NK-92 (cell line): ENCODE measurements around the gene SCN8A.

ENCODE experiments used
- DNase-seq: peaks from one replicate; lab custom pipeline; 2025; ENCODE audit not compliant: unreplicated experiment; lab: John Stamatoyannopoulos, UW

SCN8A gene

GRCh38 chr12:51669271-51669670 is 78.2 kb downstream of the SCN8A start:
- DNase-seq: no peak

DNA sequence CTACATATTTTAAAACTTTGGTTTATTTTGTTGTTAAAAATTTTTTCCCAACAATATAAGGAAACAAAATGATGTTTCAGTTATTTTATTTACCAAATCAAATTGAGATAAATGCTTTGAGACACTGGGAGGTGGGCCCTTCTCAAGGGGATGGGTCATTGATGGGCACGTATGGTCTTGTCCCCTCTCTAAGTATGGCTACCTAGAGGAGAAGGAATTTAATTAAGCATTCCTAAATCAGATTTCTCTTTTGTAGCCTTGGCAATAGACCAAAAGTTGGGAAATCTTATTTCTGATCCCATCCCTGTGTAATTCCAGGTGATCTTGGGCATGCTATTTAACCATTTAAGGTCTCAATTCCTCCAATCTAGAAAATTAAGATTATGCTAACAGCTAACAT is 79.0 kb downstream of the SCN8A start:
- DNase-seq: no peak

DNA sequence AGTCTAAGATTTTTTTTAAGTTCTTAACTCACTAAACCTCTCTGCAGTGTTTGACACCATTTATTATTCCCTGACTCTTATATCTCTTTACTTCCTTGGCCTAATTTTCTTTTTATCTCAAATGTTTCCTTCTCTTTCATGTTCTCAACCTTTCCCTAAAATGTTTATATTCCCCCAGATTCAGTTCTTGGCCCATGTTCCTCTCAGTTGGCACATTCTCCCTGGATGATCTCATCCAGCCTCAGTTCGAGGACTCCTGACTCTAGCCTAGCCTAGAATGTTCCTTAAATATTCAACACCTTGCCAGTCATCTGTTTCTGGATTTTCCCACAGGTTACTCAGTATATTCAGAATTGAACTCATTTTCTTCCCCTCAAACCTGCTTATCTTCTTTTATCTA is 81.3 kb downstream of the SCN8A start:
- DNase-seq: no peak

GRCh38 chr12:51675071-51675803 is 84.2 kb downstream of the SCN8A start:
- no peak for DNase-seq

DNA sequence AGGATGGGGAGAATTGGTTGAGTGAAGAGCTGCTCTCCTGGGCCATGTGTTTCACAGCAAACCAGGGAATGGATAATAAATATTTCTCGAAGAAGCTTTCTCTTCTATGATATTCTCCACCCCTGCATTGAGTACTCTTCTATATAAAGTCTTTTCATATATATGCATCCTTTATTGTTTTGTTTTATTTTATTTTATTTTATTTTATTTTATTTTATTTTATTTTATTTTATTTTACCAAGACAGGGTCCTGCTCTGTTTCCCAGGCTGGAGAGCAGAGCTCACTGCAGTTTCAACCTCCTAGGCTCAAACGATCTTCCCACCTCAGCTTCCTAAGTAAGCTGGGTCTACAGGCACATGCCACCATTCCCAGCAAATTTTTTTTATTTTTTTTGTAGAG is 85.8 kb downstream of the SCN8A start:
- no peak for DNase-seq

DNA sequence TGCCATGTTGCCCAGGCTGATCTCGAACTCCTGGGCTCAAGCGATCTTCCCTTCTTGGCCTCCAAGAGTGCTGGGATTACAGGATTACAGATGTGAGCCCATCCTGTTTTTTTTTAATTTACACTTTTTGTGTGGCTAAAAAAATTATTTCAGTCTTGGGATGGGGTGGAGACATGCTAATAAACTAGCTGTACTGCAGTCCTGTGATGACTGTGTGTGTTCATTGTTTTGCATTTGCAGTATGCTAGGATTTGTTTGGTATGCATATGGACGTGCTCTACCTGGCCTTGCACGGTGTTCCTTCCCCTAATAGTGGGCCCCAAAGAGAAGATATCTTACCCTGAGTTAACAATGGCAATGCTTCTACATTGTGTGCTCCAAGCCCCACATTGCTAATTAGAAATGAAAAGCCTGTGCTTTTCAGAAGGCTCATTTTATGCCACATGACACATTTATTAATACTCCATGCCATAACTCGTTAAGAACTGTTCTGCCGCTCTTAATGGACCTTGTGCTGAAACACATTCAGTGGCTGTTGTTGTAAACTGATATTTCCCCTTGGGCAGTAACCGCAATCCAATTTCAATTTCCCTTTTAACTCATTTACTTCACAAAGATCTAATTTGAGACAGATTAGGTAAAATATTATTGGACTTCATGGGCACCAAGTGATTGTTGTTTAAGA is 86.4 kb downstream of the SCN8A start:
- DNase-seq: no peak

- DNase-seq: no peak
These were observed 87.2 kb downstream of the SCN8A start for GRCh38 chr12:51678086-51678724.

DNA sequence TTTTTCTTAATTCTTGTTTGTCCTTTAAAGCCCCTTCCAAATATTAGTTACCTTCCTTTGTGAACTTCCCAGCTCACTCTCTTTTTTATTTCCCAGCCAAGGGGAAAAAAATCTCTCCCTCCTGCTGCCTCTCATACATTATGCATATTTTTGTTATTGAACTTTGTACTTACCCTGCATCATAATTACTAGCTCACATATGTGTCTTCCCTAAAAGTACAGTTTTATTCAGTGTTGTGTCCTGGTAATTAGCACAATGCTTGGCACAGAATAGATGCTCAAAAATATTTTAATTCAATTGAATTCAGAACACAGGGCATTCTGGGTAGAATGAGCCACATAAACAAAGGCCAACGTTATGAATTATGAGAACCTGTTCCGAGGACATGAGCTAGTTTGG is 91.9 kb downstream of the SCN8A start:
- DNase-seq: no peak

DNA sequence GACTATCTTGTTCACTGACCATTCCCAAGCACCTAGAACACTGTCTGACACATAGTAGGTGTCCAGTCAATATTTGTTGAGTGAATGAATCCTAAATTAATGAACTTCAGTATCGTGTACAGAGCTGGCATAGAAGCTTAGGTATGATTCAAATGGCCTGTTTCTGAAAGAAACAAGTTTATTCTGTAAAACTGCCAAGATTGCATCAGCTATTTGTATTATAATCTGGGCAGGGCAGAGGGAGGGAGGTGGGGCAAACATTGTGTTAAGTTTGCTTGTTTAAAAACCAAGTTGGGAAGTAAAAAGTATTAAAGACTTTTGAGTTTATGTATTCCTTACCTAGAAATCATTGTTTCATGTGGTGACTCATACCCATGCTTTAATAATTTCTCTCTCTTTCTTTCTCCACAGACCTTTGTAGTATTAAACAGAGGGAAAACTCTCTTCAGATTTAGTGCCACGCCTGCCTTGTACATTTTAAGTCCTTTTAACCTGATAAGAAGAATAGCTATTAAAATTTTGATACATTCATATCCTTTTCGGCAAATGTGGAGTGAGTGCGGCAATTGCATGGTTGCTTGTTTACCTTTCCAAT is 92.8 kb downstream of the SCN8A start:
- DNase-seq: no peak

DNA sequence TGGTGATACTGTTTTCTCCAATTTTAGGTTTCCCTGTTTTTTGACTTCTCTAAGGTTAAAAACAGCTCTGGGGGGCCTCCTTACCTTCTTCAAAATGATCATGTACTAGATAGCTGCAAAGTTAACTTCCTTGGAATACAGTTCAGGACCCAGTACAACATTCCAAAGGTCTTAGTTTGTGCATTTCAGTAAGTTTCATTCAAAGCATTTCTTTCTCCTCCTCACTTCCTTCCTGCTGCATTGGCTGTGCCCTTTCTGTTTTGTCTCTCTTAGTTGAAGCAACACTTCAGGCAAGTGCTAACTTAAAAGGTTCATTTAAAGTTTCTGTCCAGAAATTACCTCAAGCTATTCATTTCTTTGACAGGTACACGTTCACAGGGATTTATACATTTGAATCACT is 95.7 kb downstream of the SCN8A start:
- no peak for DNase-seq

GRCh38 chr12:51687177-51687576 is 96.1 kb downstream of the SCN8A start:
- no peak for DNase-seq

DNA sequence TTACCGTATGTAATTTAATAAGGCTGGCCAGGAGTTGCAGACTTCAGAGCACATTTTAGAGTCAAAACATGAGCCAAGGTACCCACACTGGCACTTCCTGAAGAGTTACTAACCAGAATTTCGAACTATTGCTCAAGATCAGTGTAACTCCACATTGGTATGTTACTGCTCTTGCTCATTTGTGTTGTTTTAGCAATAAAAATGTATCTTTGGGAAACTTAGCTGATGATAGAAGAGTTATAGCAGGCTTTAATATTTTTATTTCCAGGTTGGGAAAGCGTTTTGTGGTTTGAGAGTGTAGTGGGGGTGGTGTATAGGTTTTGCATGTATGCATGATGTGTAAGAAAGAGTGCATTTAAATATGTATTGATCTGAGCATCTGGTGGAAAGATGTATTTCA is 96.6 kb downstream of the SCN8A start:
- no peak for DNase-seq

GRCh38 chr12:51689983-51690382 is 99.0 kb downstream of the SCN8A start:
- DNase-seq: no peak

DNA sequence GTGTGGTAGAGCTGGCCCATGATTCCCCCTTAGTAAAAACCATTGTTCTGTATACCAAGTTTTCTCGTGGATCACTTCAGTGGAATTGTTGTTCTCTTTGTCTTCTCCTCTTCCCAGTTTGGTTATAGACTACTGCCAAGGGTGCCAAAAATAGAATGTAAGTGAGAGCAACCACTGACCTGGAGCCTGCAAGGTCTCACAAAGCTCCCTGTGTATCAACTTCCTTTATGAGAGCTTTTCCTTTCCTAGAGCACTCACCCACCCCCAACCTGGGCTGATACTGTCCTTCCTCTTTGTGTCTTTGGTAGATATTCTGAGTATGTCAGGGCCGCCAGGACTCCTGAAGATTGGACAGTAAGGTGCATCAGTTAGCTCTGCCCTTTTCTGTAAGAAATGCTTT is 101.0 kb downstream of the SCN8A start:
- DNase-seq: no peak

DNA sequence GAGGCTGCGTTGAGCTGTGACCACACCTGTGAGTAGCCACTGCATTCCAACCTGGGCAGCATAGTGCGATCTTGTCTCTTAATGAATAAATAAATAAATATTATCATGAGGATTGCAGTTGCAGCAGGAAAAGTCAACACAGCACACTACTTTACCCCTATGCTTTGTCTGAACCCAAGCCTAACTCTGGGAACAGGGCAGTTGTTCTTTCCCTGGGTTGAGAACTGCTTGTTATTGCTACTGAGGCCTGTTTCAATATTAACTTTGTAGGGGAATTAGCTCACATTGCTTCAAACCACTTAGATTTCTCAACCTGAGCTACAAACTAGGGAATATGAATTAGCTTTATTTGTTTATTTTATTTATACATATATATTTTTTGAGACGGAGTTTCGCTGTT is 102.5 kb downstream of the SCN8A start:
- DNase-seq: no peak

DNA sequence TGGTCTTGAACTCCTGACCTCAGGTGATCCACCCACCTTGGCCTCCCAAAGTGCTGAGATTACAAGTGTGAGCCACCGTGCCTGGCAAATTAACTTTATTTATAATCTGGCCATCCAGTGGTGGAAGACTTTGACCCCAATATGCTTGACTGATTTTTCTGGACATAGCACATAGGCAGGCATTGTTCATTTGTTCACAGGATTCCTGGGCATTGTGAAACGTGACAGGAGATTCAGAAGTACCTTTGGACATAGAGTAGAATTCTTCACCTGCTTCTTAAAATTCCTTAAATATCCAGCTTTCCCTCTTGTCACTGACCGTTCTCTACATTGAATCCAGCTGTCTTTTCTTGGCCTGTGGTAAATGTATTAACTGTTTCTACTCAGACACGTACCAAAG is 103.1 kb downstream of the SCN8A start:
- DNase-seq: no peak

GRCh38 chr12:51695241-51696010 is 104.4 kb downstream of the SCN8A start:
- no peak for DNase-seq

GRCh38 chr12:51699219-51699618 is 108.2 kb downstream of the SCN8A start:
- DNase-seq: no peak

DNA sequence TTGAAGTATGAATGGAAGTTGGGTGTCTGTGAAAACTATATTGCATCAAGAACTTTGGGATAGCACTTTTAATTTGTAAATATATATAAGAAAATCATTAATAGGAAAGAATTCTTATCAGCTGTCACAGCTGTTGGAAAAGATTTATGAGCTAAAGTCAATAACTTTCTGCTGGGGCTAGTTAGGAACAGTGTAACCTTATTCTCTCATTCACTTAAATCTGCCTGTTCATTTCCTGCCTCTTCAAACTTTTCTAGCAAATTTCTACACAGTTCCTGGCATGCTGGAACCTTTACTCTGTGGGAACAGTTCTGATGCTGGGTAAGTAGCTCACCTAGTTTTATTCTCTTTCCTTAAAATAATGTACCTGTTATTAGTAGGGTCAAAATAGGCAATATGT is 109.9 kb downstream of the SCN8A start:
- no peak for DNase-seq

GRCh38 chr12:51702587-51702986 is 111.6 kb downstream of the SCN8A start:
- no peak for DNase-seq

DNA sequence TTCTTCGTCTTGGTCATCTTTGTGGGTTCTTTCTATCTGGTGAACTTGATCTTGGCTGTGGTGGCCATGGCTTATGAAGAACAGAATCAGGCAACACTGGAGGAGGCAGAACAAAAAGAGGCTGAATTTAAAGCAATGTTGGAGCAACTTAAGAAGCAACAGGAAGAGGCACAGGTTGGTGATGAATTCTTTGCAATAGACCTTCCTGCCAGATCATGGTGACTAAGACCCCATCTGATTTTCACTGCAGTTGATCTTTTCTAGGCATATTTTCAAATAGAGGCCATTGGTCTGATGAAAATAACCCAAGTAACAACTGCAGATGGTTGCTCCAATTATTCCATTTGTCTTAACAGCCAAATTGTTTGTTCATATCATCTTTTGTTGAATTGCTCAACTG is 114.4 kb downstream of the SCN8A start:
- DNase-seq: no peak
